PC-3 (cell line): ENCODE measurements around the gene KRT40.

Experiments
- EZH2 ChIP-seq: fragments of 300-600 bp; sonication (generic); IDR thresholded peaks from one replicate; pipeline ENCODE4 v1.6.1; 2017; ENCODE audit warnings: antibody characterized with exemption, mild to moderate bottlenecking, low read length; ENCODE audit not compliant: unreplicated experiment
- EZH2phosphoT487 ChIP-seq: fragments of 300-600 bp; sonication (generic); IDR thresholded peaks from 2 replicates; pipeline ENCODE4 v1.6.1; 2018; ENCODE audit warnings: mild to moderate bottlenecking, antibody characterized with exemption, low read length, borderline replicate concordance
- TF ChIP-seq, protein P1 (sequence below): fragments of 300-600 bp; sonication (generic); conservative IDR thresholded peaks from 2 replicates; pipeline ENCODE4 v1.5.1; 2017; ENCODE audit warnings: antibody characterized with exemption, low read depth, mild to moderate bottlenecking, low read length

DNA sequence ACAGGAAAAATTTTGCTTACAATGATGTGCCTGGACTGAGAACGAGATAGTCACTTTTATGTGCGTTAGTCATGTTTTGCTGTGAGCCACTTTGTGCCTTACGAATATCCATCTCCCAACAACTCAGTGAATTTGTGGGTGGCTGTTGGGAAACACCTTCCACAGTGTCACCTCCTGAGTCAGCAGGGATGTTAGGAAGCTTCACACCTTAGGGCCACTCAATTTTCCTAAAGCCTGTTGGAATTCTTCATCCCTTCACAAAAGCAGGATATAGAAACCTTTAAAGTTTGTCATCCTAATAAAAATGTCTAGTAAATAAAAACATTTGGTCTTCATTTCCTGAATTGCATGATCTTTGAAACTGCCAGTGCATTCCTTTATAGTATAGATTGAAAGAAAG, 29.1 kb upstream of the KRT40 start:
- TF ChIP-seq, protein P1, sequence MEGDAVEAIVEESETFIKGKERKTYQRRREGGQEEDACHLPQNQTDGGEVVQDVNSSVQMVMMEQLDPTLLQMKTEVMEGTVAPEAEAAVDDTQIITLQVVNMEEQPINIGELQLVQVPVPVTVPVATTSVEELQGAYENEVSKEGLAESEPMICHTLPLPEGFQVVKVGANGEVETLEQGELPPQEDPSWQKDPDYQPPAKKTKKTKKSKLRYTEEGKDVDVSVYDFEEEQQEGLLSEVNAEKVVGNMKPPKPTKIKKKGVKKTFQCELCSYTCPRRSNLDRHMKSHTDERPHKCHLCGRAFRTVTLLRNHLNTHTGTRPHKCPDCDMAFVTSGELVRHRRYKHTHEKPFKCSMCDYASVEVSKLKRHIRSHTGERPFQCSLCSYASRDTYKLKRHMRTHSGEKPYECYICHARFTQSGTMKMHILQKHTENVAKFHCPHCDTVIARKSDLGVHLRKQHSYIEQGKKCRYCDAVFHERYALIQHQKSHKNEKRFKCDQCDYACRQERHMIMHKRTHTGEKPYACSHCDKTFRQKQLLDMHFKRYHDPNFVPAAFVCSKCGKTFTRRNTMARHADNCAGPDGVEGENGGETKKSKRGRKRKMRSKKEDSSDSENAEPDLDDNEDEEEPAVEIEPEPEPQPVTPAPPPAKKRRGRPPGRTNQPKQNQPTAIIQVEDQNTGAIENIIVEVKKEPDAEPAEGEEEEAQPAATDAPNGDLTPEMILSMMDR = no peak
- TF ChIP-seq EZH2phosphoT487 = no peak
- TF ChIP-seq EZH2 = no peak
